Cerebellar cortex (tissue), 1 donor: ENCODE data around the gene KRT84.
A peak's percentile ranks its signal among the peaks of the same experiment; 100 is the strongest.

Source experiments
- DNase-seq: peaks from one replicate; pipeline ENCODE4 v3.0.0-alpha.2; 2015; ENCODE audit warnings: low spot score

The KRT84 gene

GRCh38 chr12:52383331-52383730 lies 2.1 kb downstream of the KRT84 start:
- DNase-seq: no peak

GRCh38 chr12:52382854-52383253 lies 2.6 kb downstream of the KRT84 start:
- DNase-seq: no peak

- no peak for DNase-seq
Observed at GRCh38 chr12:52381206-52381605, 4.2 kb downstream of the KRT84 start.

- DNase-seq: peak; percentile 31
Observed at GRCh38 chr12:52380271-52380694, 5.2 kb downstream of the KRT84 start.

- no peak for DNase-seq
Observed at GRCh38 chr12:52379536-52379935, 5.9 kb downstream of the KRT84 start.

GRCh38 chr12:52378091-52378490 lies 7.4 kb downstream of the KRT84 start:
- DNase-seq: no peak

- no peak for DNase-seq
Observed at GRCh38 chr12:52377266-52377665, 8.2 kb downstream of the KRT84 start.

GRCh38 chr12:52372216-52373154 lies 13.0 kb downstream of the KRT84 start:
- DNase-seq: peak; percentile 48

GRCh38 chr12:52371716-52372115 lies 13.7 kb downstream of the KRT84 start:
- DNase-seq: no peak

- peak; percentile 14 for DNase-seq
Observed at GRCh38 chr12:52370926-52371608, 14.4 kb downstream of the KRT84 start.

- no peak for DNase-seq
Observed at GRCh38 chr12:52369809-52370208, 15.6 kb downstream of the KRT84 start.

- DNase-seq: no peak
Observed at GRCh38 chr12:52369211-52369610, 16.2 kb downstream of the KRT84 start.

- no peak for DNase-seq
Observed at GRCh38 chr12:52368508-52368907, 16.9 kb downstream of the KRT84 start.

- DNase-seq: no peak
Observed at GRCh38 chr12:52367876-52368275, 17.6 kb downstream of the KRT84 start.

GRCh38 chr12:52366738-52367485 lies 18.5 kb downstream of the KRT84 start, which contains the start of gene KRT85:
Gene KRT85, minus strand, starts transcription at chr12:52367481. Its CDS starts 76 bp downstream, at chr12:52367405.
- no peak for DNase-seq

- no peak for DNase-seq
Observed at GRCh38 chr12:52364901-52365489, 20.5 kb downstream of the KRT84 start.

- no peak for DNase-seq
Observed at GRCh38 chr12:52364061-52364460, 21.4 kb downstream of the KRT84 start.

- no peak for DNase-seq
Observed at GRCh38 chr12:52363111-52363679, 22.3 kb downstream of the KRT84 start.

- no peak for DNase-seq
Observed at GRCh38 chr12:52362118-52362726, 23.2 kb downstream of the KRT84 start.

GRCh38 chr12:52361553-52361952 lies 23.9 kb downstream of the KRT84 start:
- DNase-seq: no peak

- DNase-seq: no peak
Observed at GRCh38 chr12:52360663-52361271, 24.7 kb downstream of the KRT84 start.
